Measurements from ENCODE around the gene NEMP2. TPM values are rescaled to one million over a fixed set of nuclear protein-coding genes. Genes with fewer than 3 reads are reported as not detected.

The NEMP2 gene
- total and polyA plus RNA-seq, 2 of the 8 experiments (the other 6 are each of a cell fraction or from before 2014, with no cell fraction given): 3.1 to 5.3 TPM

DNA sequence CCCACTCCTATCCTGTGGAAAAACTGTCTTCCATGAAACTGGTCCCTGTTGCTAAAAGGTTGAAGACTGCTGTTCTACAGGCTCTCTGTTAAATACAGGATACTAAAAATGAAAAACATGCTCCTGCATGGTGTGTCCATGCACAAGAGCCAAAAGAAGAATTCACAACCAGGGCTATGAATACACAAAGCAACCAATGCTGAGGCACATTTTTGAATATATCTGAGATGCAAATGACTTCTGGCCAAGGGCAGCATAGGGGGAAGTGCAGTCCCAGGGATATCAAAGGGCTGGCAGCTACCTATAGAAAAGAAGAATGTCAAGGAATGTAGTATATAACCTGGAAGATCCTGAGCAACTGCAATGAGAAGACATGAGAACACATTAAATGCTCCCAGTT, 6.6 kb downstream of the NEMP2 start (continued):
- TF ChIP-seq, protein P1, sequence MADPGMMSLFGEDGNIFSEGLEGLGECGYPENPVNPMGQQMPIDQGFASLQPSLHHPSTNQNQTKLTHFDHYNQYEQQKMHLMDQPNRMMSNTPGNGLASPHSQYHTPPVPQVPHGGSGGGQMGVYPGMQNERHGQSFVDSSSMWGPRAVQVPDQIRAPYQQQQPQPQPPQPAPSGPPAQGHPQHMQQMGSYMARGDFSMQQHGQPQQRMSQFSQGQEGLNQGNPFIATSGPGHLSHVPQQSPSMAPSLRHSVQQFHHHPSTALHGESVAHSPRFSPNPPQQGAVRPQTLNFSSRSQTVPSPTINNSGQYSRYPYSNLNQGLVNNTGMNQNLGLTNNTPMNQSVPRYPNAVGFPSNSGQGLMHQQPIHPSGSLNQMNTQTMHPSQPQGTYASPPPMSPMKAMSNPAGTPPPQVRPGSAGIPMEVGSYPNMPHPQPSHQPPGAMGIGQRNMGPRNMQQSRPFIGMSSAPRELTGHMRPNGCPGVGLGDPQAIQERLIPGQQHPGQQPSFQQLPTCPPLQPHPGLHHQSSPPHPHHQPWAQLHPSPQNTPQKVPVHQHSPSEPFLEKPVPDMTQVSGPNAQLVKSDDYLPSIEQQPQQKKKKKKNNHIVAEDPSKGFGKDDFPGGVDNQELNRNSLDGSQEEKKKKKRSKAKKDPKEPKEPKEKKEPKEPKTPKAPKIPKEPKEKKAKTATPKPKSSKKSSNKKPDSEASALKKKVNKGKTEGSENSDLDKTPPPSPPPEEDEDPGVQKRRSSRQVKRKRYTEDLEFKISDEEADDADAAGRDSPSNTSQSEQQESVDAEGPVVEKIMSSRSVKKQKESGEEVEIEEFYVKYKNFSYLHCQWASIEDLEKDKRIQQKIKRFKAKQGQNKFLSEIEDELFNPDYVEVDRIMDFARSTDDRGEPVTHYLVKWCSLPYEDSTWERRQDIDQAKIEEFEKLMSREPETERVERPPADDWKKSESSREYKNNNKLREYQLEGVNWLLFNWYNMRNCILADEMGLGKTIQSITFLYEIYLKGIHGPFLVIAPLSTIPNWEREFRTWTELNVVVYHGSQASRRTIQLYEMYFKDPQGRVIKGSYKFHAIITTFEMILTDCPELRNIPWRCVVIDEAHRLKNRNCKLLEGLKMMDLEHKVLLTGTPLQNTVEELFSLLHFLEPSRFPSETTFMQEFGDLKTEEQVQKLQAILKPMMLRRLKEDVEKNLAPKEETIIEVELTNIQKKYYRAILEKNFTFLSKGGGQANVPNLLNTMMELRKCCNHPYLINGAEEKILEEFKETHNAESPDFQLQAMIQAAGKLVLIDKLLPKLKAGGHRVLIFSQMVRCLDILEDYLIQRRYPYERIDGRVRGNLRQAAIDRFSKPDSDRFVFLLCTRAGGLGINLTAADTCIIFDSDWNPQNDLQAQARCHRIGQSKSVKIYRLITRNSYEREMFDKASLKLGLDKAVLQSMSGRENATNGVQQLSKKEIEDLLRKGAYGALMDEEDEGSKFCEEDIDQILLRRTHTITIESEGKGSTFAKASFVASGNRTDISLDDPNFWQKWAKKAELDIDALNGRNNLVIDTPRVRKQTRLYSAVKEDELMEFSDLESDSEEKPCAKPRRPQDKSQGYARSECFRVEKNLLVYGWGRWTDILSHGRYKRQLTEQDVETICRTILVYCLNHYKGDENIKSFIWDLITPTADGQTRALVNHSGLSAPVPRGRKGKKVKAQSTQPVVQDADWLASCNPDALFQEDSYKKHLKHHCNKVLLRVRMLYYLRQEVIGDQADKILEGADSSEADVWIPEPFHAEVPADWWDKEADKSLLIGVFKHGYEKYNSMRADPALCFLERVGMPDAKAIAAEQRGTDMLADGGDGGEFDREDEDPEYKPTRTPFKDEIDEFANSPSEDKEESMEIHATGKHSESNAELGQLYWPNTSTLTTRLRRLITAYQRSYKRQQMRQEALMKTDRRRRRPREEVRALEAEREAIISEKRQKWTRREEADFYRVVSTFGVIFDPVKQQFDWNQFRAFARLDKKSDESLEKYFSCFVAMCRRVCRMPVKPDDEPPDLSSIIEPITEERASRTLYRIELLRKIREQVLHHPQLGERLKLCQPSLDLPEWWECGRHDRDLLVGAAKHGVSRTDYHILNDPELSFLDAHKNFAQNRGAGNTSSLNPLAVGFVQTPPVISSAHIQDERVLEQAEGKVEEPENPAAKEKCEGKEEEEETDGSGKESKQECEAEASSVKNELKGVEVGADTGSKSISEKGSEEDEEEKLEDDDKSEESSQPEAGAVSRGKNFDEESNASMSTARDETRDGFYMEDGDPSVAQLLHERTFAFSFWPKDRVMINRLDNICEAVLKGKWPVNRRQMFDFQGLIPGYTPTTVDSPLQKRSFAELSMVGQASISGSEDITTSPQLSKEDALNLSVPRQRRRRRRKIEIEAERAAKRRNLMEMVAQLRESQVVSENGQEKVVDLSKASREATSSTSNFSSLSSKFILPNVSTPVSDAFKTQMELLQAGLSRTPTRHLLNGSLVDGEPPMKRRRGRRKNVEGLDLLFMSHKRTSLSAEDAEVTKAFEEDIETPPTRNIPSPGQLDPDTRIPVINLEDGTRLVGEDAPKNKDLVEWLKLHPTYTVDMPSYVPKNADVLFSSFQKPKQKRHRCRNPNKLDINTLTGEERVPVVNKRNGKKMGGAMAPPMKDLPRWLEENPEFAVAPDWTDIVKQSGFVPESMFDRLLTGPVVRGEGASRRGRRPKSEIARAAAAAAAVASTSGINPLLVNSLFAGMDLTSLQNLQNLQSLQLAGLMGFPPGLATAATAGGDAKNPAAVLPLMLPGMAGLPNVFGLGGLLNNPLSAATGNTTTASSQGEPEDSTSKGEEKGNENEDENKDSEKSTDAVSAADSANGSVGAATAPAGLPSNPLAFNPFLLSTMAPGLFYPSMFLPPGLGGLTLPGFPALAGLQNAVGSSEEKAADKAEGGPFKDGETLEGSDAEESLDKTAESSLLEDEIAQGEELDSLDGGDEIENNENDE (IDR thresholded peaks at IDR 0.05; ENCODE audit: insufficient replicate concordance, low read length): no peak
- TF ChIP-seq, protein P2, sequence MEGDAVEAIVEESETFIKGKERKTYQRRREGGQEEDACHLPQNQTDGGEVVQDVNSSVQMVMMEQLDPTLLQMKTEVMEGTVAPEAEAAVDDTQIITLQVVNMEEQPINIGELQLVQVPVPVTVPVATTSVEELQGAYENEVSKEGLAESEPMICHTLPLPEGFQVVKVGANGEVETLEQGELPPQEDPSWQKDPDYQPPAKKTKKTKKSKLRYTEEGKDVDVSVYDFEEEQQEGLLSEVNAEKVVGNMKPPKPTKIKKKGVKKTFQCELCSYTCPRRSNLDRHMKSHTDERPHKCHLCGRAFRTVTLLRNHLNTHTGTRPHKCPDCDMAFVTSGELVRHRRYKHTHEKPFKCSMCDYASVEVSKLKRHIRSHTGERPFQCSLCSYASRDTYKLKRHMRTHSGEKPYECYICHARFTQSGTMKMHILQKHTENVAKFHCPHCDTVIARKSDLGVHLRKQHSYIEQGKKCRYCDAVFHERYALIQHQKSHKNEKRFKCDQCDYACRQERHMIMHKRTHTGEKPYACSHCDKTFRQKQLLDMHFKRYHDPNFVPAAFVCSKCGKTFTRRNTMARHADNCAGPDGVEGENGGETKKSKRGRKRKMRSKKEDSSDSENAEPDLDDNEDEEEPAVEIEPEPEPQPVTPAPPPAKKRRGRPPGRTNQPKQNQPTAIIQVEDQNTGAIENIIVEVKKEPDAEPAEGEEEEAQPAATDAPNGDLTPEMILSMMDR (IDR thresholded peaks at IDR 0.05; ENCODE audit: control extremely low read depth in 1 of 3, insufficient read depth in 1 of 3, low read depth in 1 of 3, low read length in 3 of 3): no peak
- TF ChIP-seq, protein P3, sequence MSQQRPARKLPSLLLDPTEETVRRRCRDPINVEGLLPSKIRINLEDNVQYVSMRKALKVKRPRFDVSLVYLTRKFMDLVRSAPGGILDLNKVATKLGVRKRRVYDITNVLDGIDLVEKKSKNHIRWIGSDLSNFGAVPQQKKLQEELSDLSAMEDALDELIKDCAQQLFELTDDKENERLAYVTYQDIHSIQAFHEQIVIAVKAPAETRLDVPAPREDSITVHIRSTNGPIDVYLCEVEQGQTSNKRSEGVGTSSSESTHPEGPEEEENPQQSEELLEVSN (IDR thresholded peaks at IDR 0.05): no peak
- TF ChIP-seq POLR2AphosphoS5 (IDR thresholded peaks at IDR 0.05; ENCODE audit: low read depth, low read length) (no peak), KDM4A (IDR thresholded peaks at IDR 0.05; ENCODE audit: low read depth, low read length, severe bottlenecking) (no peak), GTF2F1 (IDR thresholded peaks at IDR 0.05; ENCODE audit: borderline replicate concordance, low read depth, low read length) (no peak), SP4 (IDR thresholded peaks at IDR 0.05; ENCODE audit: low read length) (no peak), POLR2A (IDR thresholded peaks at IDR 0.05; ENCODE audit: control extremely low read depth in 1 of 2, low read depth in 2 of 2, low read length in 2 of 2) (no peak), CHD2 (IDR thresholded peaks at IDR 0.05; ENCODE audit: low read length) (no peak)

All from H1 (cell line).